PC-3 (cell line): ENCODE measurements around the gene DOCK4.

Experiments used
- CTCF ChIP-seq: fragments of 300-600 bp; sonication (generic); conservative IDR thresholded peaks from 2 replicates; pipeline ENCODE4 v1.5.1; 2017; ENCODE audit warnings: antibody characterized with exemption, low read depth, mild to moderate bottlenecking, low read length
- EZH2 ChIP-seq: fragments of 300-600 bp; sonication (generic); IDR thresholded peaks from one replicate; pipeline ENCODE4 v1.6.1; 2017; ENCODE audit warnings: antibody characterized with exemption, mild to moderate bottlenecking, low read length; ENCODE audit not compliant: unreplicated experiment
- EZH2phosphoT487 ChIP-seq: fragments of 300-600 bp; sonication (generic); IDR thresholded peaks from 2 replicates; pipeline ENCODE4 v1.6.1; 2018; ENCODE audit warnings: mild to moderate bottlenecking, antibody characterized with exemption, low read length, borderline replicate concordance

DNA sequence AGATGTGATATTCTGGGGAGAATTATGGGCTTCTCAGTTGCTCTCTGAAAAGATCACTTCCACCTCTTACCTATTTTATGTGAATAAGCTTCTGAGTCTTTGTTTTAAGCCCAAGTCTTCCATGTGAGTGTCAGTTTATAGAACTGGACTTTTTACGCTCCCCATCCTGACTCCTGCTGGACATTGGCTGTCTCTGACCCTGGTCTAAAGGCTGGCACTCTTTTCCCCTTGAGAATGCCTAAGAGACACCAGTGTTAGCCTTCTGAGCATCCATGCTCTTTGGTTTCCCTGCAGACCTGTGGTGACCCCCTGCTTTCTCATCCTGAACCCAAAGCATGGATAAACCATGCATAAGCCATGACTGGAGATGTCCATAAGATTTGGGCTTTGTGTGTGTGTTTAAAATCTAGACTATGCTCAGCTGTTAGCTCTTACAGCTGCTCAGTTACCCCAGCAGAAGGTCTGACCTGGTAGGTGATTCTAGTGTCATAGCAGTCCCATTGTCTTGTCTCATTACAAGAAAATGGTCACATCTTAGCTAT is 495.3 kb downstream of the DOCK4 start:
- TF ChIP-seq CTCF (no peak), EZH2 (no peak), EZH2phosphoT487 (no peak)
